ENCODE results near the gene SLC19A2. TPM values are rescaled to one million over a fixed set of nuclear protein-coding genes. Genes with fewer than 3 reads are reported as not detected.

Gene SLC19A2
- total RNA-seq, 1 donor from 2014 or later, result 12.2 TPM

DNA sequence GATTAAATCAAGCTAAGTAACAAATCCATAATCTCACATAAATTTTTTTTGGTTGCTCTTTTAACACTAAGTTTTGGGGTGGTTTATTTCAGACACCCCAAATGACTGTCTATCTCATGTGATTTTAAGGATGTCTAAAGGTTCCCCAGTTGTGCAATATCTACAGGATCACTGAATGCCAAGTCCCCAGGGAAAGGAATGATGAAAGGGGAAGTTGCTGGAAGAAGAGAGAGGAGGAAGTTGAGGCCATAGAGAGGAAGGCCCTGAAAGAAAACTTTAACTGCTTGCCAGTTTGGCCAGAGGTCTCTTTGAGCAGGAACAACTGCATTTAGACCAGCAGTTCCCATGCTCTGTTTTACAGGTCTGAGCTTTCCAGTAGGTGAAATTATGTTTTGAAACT lies 27.5 kb upstream of the SLC19A2 start:
- no peaks in the 10 kb centered on the region for H3K9me3 Mint-ChIP-seq
- H3K36me3 Mint-ChIP-seq (ENCODE audit: low read depth), result no peaks in the 10 kb centered on the region
- peaks cover 5% of the 10 kb centered on the region for H3K4me1 Mint-ChIP-seq
- H3K27ac Mint-ChIP-seq (ENCODE audit: unreplicated experiment), result no peak overlapping the region
- DNase-seq (ENCODE audit: low read depth, low spot score), result no peak
- H3K27me3 Mint-ChIP-seq (ENCODE audit: low read depth), result no peaks in the 10 kb centered on the region
- TF ChIP-seq, protein P1, sequence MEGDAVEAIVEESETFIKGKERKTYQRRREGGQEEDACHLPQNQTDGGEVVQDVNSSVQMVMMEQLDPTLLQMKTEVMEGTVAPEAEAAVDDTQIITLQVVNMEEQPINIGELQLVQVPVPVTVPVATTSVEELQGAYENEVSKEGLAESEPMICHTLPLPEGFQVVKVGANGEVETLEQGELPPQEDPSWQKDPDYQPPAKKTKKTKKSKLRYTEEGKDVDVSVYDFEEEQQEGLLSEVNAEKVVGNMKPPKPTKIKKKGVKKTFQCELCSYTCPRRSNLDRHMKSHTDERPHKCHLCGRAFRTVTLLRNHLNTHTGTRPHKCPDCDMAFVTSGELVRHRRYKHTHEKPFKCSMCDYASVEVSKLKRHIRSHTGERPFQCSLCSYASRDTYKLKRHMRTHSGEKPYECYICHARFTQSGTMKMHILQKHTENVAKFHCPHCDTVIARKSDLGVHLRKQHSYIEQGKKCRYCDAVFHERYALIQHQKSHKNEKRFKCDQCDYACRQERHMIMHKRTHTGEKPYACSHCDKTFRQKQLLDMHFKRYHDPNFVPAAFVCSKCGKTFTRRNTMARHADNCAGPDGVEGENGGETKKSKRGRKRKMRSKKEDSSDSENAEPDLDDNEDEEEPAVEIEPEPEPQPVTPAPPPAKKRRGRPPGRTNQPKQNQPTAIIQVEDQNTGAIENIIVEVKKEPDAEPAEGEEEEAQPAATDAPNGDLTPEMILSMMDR (conservative IDR thresholded peaks at IDR 0.05), result no peak
- no peak overlapping the region for H3K4me3 Mint-ChIP-seq

DNA sequence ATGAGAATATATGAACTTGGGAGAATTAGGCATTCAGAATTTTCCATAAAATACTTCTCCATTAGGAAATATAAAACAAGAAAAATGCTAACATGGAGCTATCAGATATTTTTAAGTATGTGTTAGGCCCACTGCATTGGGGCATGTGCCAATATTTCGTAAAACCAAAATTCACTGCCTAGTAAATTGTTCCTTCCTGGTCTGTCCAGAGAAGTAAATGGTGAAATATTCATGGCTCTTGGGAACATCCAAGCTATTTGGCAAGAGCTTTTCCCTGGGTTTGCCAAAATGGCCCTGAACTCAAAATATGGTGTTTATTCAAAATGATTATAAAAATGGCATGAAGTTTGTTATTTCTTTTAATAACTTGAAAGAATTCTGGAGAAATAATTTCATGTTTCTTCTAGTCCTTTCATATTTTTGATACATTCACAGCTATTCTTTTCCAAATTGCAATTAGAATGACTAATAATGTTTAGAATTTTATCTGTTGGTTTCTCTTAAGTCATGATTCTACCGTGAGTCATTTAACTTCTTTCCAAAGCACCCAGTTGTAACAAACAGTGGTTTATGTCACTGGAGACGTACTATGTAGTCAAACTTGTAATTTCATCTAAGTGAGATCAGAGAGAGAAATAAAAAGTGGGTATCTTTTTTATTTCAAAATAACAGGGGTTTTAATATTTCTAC lies 25.7 kb upstream of the SLC19A2 start:
- peaks cover 5% of the 10 kb centered on the region for H3K4me1 Mint-ChIP-seq
- H3K9me3 Mint-ChIP-seq, result no peaks in the 10 kb centered on the region
- H3K36me3 Mint-ChIP-seq (ENCODE audit: low read depth), result no peaks in the 10 kb centered on the region
- DNase-seq (ENCODE audit: low read depth, low spot score), result no peak
- no peak overlapping the region for H3K4me3 Mint-ChIP-seq
- no peak overlapping the region for H3K27ac Mint-ChIP-seq (ENCODE audit: unreplicated experiment)
- TF ChIP-seq, protein P1 (conservative IDR thresholded peaks at IDR 0.05), result no peak
- H3K27me3 Mint-ChIP-seq (ENCODE audit: low read depth), result no peaks in the 10 kb centered on the region

DNA sequence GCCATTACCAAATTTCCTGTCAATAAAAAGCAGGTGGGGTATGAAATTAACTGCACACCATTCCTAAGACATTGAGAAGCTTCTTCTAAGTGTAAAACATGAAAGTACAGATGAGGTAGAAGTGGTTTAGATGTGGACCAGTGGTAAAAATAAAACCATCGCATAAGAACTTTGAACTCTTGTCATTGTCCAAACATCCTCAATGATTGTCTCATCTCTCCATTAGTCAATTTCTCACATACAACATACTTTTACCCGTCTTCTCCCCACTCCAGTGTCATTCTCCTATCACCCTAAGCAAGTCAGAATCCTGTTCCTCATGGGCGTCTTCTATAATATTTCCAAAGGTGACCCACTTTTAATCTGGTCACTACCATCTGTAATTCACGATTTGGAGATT lies 24.3 kb upstream of the SLC19A2 start:
- TF ChIP-seq, protein P1 (conservative IDR thresholded peaks at IDR 0.05), result no peak
- no peak overlapping the region for H3K4me3 Mint-ChIP-seq
- no peak for DNase-seq (ENCODE audit: low read depth, low spot score)
- no peak overlapping the region for H3K27ac Mint-ChIP-seq (ENCODE audit: unreplicated experiment)
- H3K36me3 Mint-ChIP-seq (ENCODE audit: low read depth), result no peaks in the 10 kb centered on the region
- peaks cover 5% of the 10 kb centered on the region for H3K4me1 Mint-ChIP-seq
- no peaks in the 10 kb centered on the region for H3K27me3 Mint-ChIP-seq (ENCODE audit: low read depth)
- H3K9me3 Mint-ChIP-seq, result no peaks in the 10 kb centered on the region

DNA sequence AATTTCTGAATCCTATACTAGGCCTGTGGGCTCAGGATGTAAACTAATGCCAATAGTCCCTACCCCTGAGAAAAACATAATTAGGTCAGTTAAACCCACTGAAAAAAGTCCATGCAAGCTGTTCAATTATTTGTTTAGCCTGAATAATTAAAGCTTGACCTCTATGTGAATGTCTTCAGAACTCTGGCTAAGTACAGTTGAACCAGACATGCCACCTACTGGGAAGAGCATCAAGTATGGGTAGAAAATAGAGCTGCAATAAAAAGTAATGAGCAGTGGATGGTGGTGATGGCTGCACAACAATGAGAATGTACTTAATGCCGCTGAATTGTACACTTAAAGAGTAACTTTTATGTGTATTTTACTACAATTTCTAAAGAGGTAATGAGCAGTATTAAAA lies 23.6 kb upstream of the SLC19A2 start:
- H3K9me3 Mint-ChIP-seq, result no peaks in the 10 kb centered on the region
- no peak for DNase-seq (ENCODE audit: low read depth, low spot score)
- no peak overlapping the region for H3K27ac Mint-ChIP-seq (ENCODE audit: unreplicated experiment)
- TF ChIP-seq, protein P1 (conservative IDR thresholded peaks at IDR 0.05), result peak; percentile 8
- no peaks in the 10 kb centered on the region for H3K36me3 Mint-ChIP-seq (ENCODE audit: low read depth)
- H3K4me3 Mint-ChIP-seq, result no peak overlapping the region
- peaks cover 5% of the 10 kb centered on the region for H3K4me1 Mint-ChIP-seq
- no peaks in the 10 kb centered on the region for H3K27me3 Mint-ChIP-seq (ENCODE audit: low read depth)

DNA sequence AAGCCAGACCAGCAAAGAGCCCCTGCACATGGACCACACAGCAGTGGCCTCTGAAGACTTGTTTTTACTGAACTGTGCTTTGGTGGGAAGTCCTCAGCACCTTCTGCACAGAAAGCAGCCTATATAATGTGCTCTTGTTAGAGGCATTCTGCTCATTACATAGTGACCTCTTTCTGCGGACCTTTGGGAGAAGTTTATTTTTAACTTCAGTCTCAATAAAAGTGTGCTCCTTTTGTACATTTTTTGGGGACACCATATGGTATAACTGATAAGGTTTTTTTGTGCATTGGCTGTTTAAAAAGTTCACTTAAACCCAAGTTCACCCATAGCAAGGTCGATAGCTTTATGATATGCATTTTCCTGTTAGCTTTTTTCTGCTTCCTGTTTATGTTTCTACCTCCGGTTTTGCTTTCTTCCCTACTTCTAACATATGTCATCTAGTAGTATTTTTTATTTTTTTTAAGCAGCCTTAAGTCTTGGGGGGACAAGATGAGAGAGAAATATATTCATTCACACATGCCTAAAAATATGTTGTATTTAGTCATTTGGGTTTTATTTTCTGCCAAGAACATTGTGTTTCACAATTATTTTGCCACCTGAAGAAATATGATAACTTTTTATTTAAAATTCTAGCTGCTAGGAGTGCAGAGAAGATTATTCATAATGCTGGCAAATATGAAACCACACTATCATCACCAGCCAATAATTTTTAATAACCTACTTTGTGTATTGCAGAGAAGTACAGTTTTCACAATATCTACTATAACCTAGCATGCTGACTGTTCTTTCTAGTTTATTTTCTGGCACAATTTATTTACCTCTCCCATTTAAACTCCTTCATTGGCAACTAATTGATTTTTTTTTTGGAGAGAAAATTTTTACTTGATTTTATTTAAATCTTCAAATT lies 22.9 kb upstream of the SLC19A2 start:
- H3K9me3 Mint-ChIP-seq, result no peaks in the 10 kb centered on the region
- H3K36me3 Mint-ChIP-seq (ENCODE audit: low read depth), result no peaks in the 10 kb centered on the region
- no peak overlapping the region for H3K27ac Mint-ChIP-seq (ENCODE audit: unreplicated experiment)
- H3K4me3 Mint-ChIP-seq, result no peak overlapping the region
- DNase-seq (ENCODE audit: low read depth, low spot score), result no peak
- H3K27me3 Mint-ChIP-seq (ENCODE audit: low read depth), result no peaks in the 10 kb centered on the region
- TF ChIP-seq, protein P1 (conservative IDR thresholded peaks at IDR 0.05), result no peak
- H3K4me1 Mint-ChIP-seq, result peaks cover 5% of the 10 kb centered on the region

Data from neural crest cell (in vitro differentiated cells).